Left ventricle myocardium inferior (tissue), 1 donor: Measurements from ENCODE around the gene C5orf15. TPM values are rescaled to one million over a fixed set of nuclear protein-coding genes. Genes with fewer than 3 reads are reported as not detected.
A peak's percentile ranks its signal among the peaks of the same experiment; 100 is the strongest.
"Not testable (repeated sequence)": the region's sequence is repeated elsewhere in the genome, so short reads cannot be mapped to it uniquely, and the experiment has no call there.

Experiments used
- DNase-seq: peaks from one replicate; pipeline ENCODE4 v3.0.0-alpha.2; 2020
- H3K27ac ChIP-seq: fragments of 200-600 bp; replicated peaks from 2 replicates; pipeline ENCODE4 v1.8.0; 2021
- H3K27me3 ChIP-seq: fragments of 200-600 bp; 2 replicates; pipeline ENCODE4 v1.8.0; 2021; ENCODE audit warnings: low read depth
- H3K36me3 ChIP-seq: fragments of 200-600 bp; 2 replicates; pipeline ENCODE4 v1.8.0; 2021
- H3K4me1 ChIP-seq: fragments of 200-600 bp; 2 replicates; pipeline ENCODE4 v1.8.0; 2021
- H3K4me3 ChIP-seq: fragments of 200-600 bp; 2 replicates; pipeline ENCODE4 v1.8.0; 2021; ENCODE audit warnings: mild to moderate bottlenecking, moderate library complexity
- H3K9me3 ChIP-seq: fragments of 200-600 bp; replicated peaks from 2 replicates; pipeline ENCODE4 v1.8.0; 2021
- CTCF ChIP-seq: fragments of 200-600 bp; IDR thresholded peaks from 2 replicates; pipeline ENCODE4 v1.8.0; 2021; ENCODE audit warnings: antibody characterized with exemption, mild to moderate bottlenecking, borderline replicate concordance
- intact Hi-C: fragments of 100-400 bp; cut with micrococcal nuclease; formaldehyde crosslinking; loops from one replicate; pipeline ENCODE4 v1.11.0; 2022
- total RNA-seq: library from RNA; stranded (reverse); fragmentation: NEBNext Ultra II Directional; extraction: Animal tissue kit (Norgen Biotek cat#: 25700); gene quantifications from one replicate; pipeline ENCODE4 v1.2.1, GENCODE V29; 2021
- donor health status: DM: no; HTN: yes; CAD: no; lungs with severe emphysema.

The C5orf15 gene
- total RNA-seq, 1 donor from 2014 or later, result 34.4 TPM

DNA sequence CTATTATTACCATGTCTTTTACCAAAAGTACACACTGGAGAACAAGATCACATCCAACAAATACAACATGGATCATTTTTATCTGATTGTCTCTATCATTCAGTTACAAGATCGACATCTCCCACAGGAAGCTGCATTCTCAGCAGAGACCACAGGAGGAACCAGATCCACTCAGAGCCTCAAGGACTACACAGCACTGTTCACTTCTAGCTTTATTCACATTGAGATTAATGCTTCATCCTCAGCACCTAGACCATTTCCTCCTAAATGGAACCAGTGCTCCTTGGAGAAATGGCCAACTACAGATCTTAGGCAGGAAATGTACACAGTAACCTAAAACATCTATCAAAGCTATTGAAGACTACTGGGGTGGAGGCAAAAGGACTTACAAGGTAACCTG lies 13.3 kb upstream of the C5orf15 start:
- Histone ChIP-seq H3K36me3 (peaks cover 68% of the 10 kb centered on the region), H3K27ac (no peak overlapping the region), H3K4me3 (no peak overlapping the region), H3K27me3 (no peaks in the 10 kb centered on the region), H3K9me3 (no peaks in the 10 kb centered on the region), H3K4me1 (peaks cover 69% of the 10 kb centered on the region)
- TF ChIP-seq CTCF, result no peak
- intact Hi-C loops, result no loop called here
- DNase-seq, result no peak

- H3K4me1 ChIP-seq, result peaks cover 60% of the 10 kb centered on the region
- intact Hi-C loops, result no loop called here
- no peaks in the 10 kb centered on the region for H3K9me3 ChIP-seq
- peak overlapping the region; percentile 66 for H3K27ac ChIP-seq
- no peak for TF ChIP-seq CTCF
- peaks cover 68% of the 10 kb centered on the region for H3K36me3 ChIP-seq
- DNase-seq, result no peak
- H3K27me3 ChIP-seq, result no peaks in the 10 kb centered on the region
- H3K4me3 ChIP-seq, result no peak overlapping the region
Observed at GRCh38 chr5:133980652-133981051, 12.2 kb upstream of the C5orf15 start.

DNA sequence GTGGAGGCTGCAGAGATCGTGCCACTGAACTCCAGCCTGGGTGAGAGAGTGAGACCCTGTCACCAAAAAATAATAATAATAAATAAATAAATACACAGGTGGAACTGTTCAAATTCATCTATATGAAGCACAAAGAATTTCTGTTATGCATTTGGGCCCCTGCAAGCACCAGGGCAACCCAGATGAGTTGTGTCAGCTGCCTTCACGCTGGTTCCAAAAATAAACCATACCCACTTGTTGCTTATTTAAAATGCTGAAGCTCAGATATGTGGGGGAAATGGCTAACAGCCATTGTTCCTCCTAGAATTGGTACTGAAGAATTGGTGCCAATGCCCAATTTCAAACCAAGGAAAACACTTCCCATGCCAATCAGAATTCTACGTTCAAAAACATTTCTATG lies 10.5 kb upstream of the C5orf15 start:
- Histone ChIP-seq H3K27ac (peak overlapping the region; percentile 66), H3K36me3 (peaks cover 72% of the 10 kb centered on the region), H3K4me1 (peaks cover 52% of the 10 kb centered on the region), H3K9me3 (no peaks in the 10 kb centered on the region), H3K27me3 (no peaks in the 10 kb centered on the region), H3K4me3 (peak overlapping the region; percentile 0)
- no peak for DNase-seq
- TF ChIP-seq CTCF, result no peak
- intact Hi-C loops, result no loop called here

GRCh38 chr5:133977858-133978257 lies 9.4 kb upstream of the C5orf15 start:
- H3K9me3 ChIP-seq, result no peaks in the 10 kb centered on the region
- intact Hi-C loops, result no loop called here
- H3K4me3 ChIP-seq, result no peak overlapping the region
- H3K27me3 ChIP-seq, result no peaks in the 10 kb centered on the region
- peaks cover 52% of the 10 kb centered on the region for H3K4me1 ChIP-seq
- H3K36me3 ChIP-seq, result peaks cover 72% of the 10 kb centered on the region
- H3K27ac ChIP-seq, result peak overlapping the region; percentile 66
- no peak for TF ChIP-seq CTCF
- no peak for DNase-seq

DNA sequence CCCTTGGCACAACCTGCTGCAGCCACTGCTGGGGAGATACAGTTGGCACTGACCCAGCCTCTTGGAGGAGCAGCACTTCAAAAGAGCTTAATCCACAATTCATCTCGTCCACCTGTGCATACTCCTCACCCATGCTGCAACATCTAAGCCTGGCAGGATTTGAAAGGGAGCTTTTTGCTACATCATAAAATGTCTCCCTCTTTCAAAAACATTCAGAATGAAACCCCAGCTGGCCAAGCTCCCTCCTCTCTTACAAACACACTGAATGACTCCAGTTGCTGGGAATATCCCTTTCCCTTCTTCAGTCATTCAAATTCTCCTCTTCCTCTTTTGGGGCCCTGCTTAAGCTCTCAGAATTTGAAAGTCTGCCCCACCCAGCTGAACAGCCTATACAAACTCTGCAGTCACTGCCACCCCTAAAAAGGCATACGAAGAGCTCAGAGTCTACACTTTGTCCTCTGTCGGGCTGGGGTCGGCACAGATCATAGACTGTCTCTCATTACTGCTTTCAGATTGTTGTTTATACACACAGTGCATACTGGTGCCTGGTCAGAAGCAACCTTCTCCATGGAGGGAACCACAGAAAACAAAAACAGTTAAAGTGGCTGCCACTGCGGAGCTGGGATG lies 8.8 kb upstream of the C5orf15 start:
- no peak for TF ChIP-seq CTCF
- H3K27me3 ChIP-seq, result no peaks in the 10 kb centered on the region
- DNase-seq, result no peak
- H3K27ac ChIP-seq, result peak overlapping the region; percentile 66
- H3K9me3 ChIP-seq, result no peaks in the 10 kb centered on the region
- intact Hi-C loops, result no loop called here
- H3K4me3 ChIP-seq, result no peak overlapping the region
- peaks cover 70% of the 10 kb centered on the region for H3K36me3 ChIP-seq
- peaks cover 52% of the 10 kb centered on the region for H3K4me1 ChIP-seq

- H3K27ac ChIP-seq, intact Hi-C loops, H3K4me3 ChIP-seq, DNase-seq, H3K9me3 ChIP-seq, H3K27me3 ChIP-seq: not testable (repeated sequence)
- Histone ChIP-seq H3K4me1 (peaks cover 40% of the 10 kb centered on the region), H3K36me3 (peaks cover 77% of the 10 kb centered on the region)
Observed at GRCh38 chr5:133975546-133975945, 7.1 kb upstream of the C5orf15 start.
